Fibroblast of skin of right quadriceps (primary cell): ENCODE results near the gene DCLK1.

ENCODE experiments used
- DNase-seq: peaks from one replicate; pipeline ENCODE4 v3.0.0-alpha.2; 2013

The DCLK1 gene

DNA sequence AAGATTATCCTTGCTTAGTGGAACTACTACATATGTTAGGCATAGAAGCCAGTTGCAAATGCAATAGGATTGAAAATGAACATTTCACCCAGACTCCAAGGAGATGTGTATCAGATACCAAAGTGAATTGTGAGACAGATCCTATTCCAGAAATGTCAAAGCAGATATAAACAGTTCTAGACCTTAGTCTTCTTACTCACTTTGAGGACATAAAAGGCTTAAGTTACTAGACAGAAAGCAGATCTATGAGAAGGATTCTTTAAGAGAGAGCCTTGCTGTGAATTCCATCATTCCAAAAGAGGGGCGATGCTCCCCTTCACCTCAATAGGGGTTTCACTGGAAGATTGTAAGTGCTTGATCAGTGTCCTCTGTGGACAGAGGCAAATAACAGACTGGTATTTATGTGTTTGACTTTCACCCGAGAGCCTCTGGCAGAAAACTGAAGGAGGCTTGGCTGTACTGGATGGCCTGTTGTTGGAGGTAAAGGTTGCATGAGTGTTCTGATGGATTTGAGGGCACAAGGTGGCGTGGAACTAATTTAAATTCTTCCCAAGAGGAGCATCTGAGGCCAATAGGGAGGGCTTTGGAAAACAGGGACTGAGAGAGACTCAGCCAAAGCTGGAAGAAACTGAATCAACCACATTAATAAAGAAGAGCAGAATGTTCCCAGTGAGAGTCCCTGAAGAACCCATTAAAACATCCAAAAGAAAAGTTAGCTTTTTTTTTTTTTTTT, 194.8 kb downstream of the DCLK1 start:
- DNase-seq, result no peak

DNA sequence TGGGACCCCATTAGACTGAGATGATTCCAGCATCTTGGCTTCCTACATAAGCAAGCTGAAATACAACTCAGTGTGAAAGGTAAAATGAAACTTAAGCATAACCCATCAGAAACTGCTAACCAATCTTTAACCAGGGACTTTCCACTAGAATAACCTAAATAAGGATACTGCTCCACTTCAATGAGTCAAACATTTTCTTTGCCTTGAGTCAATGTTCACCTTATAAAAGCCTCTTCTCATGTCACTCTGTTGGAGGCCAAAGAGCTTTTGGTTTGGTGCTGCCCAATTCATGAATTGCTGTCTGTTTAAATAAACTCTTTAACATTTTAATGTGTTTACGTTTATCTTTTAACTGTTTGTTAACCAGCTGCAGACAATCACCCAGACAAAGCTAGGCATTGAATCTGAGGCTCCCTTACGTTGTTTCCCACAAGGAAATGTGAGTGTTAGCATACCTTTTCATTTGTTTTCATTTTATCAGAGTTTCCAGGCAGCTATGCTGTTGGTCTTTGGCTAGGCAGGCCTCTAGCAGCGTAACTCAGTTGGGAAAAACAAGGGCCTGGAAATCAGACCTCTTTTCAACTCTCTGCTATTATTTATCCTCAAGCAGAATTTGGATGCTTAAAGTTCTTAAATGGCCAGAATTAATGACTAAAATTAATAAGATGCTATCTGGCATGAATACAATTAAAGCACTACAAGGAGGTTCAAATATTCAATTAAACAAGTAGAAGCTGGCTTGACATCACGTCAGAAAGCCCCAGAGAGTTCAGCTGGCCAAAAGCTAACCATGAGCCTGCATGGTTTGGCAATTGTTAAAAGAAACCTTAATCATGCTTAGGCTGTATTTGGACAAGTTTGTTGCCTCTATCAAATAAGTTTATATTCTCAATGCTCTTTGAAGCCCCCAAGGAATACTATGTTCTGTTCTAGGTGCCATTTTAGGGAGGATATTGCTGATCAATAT, 200.2 kb downstream of the DCLK1 start:
- DNase-seq, result no peak

DNA sequence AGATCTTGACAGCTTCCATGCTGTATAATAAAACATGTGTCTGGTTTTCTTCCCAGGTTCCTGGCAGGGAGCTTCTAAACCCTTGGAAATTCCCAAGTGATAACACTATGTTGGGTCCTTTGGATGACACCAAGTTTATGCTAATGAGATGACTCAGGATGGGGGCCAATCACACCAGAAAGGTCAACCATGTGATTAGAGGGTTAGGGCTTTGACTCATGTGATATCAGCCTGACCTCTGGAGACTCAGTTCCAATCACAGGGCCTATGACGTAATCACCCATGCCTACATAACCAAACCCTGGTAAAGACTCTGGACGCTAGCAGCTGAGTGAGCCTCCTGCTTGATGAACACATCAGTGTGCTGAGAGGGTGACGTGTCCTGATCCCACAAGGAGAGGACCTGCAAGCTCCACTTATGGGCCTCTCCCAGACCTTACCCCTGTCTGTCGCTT, 203.6 kb downstream of the DCLK1 start:
- peak; percentile 53 for DNase-seq

DNA sequence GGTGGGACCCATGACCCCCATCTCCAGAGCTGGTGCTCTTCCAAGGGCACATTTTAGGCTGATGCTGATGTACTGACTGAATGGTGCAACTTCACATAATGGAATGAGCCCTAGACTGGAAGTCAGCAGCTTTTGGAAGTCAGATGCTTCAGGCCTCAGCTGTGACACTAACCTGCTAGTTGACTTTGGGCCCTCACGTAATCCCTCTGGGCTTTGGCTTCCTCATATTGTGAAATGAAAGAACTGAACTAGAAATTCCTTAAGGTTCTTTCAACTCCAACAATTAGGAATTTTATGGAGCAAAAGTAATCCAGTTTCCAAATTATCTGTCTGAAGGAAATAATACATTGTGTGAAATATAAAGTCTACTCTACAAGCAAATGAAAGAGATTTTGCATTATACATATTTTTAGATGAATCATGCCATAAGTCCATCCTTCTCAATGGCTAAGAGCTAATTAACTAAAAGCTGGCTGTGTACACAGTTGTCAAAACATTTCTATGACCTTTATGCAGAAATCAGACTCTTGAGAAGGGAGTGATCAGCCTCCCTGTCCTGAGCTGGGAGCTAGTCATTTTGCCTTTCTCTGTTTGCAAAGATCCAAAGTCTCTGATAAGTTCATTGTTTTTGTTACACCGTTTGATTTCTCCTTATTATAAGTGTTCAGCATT, 204.2 kb downstream of the DCLK1 start:
- no peak for DNase-seq

DNA sequence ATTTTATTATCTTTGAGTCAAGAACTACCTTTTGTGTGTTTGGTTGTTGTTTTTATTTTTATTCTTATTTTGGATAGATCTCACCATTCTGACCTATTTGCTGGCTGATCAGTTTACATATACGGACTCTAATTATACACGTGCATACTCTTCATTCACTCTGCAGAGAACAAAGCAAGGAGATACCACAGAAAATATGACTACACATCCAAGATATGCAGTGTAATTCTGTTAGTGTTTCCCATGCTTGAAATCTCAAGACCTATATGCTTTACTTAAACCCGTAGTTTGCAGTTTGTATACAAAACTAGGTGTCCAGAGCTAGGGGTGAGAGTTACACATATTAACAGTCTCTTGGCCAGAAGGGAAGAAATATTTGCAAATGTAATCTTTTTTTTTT, 205.5 kb downstream of the DCLK1 start:
- DNase-seq, result peak; percentile 24

DNA sequence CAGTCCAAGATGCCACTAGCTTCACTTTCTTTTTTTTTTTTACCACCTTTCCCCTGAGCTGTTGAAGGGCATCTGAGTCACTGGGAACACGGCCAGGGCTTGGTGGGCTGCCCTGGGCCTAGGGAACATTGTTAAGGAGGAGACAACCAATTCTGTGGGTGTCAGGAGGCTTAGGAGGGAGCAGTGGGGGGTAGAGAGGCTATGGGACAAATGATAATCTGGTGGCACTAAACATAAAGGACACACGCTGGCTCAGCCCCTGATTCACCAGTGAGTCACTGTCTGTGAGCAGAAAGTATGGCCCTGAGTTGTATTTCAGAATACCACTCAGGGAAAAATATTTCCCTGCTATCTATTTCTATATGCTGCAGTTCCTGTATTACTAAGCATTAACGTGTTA, 207.8 kb downstream of the DCLK1 start:
- DNase-seq, result peak; percentile 72

DNA sequence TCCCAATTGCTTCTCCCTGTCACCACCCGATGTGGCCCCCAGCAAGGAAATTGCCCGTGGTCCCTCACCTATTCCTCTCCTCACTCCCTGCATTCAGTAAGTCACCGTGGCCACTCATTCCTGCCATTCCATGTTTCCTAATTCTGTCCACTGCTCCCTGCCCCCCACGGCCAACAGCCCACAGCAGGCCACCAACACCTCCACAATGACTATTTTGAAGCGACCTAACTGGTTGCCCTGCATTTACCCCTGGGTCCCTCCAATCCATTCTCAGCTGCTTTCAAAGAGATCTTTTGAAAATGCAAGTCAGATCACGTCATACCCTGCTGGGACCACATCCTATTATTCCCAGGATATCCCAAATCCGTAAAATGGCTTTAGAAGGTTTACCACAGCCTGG, 210.4 kb downstream of the DCLK1 start:
- no peak for DNase-seq

DNA sequence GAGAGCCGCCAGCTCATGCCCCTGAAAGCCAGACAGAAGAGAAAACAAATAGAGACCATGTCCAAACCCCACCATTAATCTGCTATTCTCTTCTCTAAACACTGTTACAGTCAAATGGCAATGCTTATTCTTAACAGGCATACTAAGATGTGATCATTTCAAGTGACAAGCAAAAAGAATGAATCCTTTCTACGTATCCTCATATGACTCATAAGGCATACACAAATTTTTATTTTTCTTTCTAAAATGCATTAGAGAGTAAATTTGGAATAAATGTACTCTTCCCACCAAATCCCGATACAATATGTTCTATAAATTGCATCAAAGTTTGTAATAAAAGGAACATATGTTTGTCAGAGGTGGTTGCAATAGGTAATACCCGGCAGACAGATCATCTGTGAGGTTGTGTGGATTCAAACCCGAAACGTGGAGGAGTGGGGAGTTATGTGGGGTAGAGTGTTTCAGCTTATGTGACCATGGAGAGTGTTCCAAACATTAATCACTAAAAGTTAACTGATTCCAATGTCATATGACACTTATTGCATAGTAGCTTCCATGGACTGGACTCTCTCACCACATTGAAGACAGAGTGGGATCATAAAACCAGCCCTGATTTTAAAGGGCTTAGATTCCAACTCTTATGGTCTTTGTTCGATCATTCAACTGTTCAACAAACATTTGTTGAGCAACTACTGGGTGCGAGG, 213.1 kb downstream of the DCLK1 start:
- no peak for DNase-seq

DNA sequence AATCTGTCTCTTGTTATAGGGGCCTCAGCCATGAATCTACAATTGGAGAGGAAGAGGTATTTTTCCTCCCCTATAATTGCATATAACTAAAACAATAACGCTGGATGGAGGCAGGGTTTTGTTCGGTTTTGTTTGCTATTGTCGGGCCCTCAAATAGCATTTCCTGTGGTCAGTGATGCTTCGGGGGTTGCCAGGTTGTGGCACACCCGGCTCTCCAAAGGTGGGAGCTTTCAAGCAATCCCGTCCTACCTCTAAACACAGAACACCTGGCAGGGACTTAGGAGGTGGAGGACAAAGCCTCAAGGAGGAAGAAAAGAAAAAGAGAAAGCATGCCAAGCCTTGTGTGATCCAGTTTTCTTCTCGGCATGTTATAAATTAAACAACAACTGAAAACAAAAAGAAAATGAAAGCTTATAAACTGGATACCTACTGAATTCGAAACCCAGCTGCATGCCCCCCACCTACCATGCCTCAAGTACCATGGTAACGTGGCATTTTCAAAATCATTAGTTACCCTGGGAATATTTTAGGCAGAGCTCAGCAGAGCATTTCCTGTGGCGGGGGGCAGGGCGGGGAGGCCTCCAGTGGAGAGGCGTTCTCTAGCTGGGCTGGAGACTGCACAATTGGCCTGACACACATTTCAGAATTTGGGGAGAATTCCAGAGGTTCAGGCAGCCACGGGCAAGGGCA, 213.8 kb downstream of the DCLK1 start:
- DNase-seq, result peak; percentile 20

DNA sequence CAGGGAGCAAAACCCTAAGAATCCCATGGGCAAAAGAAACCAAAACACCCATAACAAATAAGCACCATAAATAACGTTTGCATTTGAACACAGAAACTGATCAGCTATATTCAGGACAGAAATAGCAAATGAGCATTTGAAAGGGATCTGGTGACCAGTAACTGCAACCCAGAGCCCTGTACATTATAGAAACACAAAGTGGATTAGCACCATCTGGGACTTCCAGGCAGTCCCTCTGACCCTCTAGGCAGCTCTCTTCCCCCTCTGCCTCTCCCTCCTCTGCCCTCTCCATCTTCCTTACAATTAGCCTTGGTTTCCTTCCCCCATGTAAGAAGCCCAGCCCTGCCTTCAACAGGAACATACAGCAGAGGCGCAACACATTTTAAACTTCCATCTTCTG, 215.0 kb downstream of the DCLK1 start:
- DNase-seq, result no peak

DNA sequence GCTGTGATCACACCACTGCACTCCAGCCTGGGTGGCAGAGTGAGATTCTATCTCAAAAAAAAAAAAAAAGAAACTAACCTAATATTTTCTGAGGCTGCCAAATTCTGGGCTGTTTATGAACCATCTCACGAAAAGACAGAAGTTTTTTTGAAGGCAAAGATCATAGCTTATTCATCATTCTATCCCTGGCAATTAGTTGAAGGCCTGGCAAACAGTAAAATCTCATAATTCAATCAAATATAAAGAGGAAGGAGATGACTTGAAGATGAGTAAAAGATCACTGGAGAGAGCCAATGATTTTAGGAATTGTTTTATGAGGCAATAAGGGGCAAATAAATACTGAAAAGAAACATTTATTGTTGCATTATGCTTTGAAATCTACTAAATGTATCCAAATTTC, 216.5 kb downstream of the DCLK1 start:
- peak; percentile 36 for DNase-seq

DNA sequence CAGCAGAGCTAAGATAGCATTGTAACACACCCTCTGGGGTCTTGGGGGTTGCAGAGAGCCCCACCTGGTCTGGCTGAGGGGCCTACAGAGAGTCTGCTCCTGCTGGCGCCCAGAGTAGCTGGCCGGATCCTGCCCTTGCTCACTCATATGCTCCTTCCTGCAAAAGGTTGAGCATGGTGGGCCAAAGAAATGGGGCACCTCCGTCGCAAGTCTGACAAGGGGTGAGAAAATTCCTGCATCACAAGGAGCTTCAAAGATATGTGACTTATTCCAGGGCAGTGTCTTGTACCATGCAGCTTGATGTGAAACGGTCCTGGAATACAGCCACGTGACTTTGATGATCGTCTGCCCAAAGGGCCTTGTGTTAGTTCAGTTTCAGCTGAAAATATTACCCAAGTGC, 218.3 kb downstream of the DCLK1 start:
- DNase-seq, result no peak

DNA sequence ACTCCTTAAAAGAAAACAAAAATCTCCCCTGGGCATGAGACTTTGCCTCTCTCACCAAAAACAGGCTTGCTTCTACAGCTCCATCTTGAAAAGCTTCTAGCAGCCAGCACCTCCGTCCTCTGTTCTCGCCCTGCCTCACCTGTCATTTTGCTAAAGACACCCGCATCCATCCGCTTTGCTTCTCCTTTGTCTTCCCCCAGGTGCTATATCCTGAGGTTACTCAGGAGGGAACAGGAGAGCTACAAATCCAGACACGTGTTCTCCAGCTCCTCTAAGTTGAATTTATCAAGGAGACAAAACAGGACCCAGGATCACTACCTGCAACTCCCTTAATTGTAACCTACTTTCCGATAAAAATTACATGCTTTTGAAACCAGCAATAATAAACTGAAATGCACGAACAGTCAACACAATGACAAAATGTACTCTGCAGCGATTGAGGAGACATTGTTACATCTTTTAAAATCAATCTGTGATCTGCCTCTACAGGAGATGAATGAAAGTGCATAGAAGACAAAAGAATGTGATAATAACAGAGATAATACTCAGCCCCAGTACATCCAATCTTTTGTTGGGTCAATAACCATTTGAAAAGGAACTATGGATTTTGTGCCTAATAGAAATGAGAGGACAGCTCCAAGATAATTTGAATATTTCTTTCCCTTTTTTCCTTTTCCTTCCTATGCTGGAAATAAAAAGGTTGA, 221.2 kb downstream of the DCLK1 start:
- no peak for DNase-seq

DNA sequence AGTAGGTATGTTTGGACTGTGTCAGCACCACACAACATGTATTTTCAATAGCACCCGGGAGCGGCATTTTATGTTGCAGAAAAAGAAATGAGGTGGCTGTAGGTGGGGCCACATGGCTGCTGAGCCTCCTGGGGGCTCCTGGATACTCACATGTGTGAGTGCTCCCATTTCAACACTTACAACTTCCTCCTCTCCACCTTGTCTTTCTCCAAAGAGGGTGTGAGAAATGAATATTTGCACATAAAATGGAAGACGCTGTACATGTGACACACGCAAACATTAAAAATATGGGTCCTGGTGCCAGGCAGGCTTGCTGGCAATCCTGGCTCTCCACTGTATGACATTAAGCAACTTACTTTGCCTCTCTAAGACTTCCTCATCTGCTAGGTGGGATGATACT, 222.1 kb downstream of the DCLK1 start:
- no peak for DNase-seq

DNA sequence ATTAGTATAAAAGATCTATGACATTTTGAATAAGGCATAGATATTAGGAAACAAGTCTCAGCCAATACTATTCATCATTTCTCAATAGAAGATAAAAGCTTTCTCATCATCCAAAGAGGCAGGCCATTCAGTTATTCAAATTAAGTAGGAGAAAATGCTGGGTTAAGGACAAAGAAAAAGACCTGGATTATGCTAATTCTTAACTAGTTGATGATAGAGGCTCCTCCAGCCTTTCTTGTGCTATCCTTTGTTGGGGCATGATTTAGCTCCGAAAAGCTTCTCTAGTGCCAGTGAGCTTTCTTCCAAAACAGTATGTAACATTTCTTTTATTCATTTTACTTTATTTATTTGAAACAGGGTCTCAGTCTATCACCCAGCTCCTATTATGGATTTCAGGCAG, 223.0 kb downstream of the DCLK1 start:
- DNase-seq, result no peak

DNA sequence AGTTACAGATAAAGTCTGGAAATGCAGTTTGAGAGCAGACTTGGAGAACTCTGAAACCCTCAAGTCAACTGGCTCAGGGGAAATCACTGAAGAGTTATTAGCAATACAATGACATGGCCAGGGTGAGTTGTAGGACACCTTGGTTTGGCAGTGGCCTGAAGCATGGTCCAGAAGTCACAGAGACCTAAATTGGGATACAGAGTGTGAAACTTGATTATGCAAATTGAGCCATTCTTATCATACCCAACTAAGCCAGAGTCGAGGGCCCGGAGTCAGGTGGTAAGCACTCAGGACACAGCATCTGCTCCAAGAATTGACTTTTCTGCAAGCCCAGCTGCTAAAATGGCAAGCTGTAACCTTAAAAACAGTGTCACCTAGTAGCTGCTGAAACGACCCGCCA, 224.5 kb downstream of the DCLK1 start:
- DNase-seq, result no peak

DNA sequence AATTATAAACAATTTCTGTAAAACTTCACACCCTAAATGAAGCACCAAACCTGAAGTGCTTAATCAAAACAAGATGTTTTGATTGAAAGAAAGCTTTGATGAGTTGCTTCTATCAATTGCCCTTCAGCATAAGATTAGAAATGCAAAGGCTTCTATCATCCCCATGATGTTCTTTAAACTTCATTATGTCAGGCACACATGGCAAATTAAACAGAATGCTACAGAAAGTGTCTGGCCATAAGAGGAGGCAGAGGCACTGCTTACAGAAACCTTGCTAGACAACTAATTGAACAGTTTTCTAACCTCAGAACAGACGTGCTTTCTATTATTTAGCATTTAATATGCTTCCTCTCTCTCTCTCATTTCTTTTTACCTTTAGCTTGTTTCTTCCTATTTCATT, 228.1 kb downstream of the DCLK1 start:
- DNase-seq, result no peak

DNA sequence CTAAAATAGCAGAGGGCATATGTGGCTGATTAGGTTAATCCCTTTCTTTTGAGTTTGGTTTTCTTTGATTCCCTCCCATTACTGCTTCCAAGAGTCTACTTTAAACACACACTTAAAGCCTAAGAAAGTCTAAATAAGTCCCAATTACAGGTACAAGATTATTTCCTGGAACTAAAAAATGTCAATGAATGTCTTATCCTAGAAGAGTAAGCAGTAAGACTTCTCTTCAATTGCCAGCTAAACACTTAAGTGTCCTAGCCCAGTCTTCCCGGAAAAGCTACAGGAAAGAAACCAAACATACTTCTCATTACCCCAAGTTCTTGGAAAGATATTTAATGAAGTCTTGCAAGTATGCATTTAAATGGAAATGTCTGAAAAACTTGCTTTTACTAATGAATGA, 233.1 kb downstream of the DCLK1 start:
- no peak for DNase-seq

DNA sequence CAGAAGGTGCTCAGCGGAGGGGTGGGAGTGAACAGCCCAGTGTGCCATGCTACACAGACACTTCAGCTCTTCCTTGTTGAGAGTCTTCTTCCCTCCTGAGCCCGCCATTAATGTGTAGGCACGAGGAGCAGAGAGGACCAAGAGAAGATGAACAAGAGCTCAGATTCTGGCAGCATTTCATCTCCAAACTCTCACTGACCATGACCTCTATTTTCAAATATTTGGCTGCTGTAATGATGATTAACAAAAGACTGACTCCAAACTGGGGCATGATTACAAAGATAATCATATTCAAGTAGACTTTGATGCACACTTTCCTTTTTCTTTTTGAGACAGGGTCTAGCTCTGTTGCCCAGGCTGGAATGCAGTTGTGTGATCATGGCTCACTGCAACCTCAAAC, 236.5 kb downstream of the DCLK1 start:
- no peak for DNase-seq

DNA sequence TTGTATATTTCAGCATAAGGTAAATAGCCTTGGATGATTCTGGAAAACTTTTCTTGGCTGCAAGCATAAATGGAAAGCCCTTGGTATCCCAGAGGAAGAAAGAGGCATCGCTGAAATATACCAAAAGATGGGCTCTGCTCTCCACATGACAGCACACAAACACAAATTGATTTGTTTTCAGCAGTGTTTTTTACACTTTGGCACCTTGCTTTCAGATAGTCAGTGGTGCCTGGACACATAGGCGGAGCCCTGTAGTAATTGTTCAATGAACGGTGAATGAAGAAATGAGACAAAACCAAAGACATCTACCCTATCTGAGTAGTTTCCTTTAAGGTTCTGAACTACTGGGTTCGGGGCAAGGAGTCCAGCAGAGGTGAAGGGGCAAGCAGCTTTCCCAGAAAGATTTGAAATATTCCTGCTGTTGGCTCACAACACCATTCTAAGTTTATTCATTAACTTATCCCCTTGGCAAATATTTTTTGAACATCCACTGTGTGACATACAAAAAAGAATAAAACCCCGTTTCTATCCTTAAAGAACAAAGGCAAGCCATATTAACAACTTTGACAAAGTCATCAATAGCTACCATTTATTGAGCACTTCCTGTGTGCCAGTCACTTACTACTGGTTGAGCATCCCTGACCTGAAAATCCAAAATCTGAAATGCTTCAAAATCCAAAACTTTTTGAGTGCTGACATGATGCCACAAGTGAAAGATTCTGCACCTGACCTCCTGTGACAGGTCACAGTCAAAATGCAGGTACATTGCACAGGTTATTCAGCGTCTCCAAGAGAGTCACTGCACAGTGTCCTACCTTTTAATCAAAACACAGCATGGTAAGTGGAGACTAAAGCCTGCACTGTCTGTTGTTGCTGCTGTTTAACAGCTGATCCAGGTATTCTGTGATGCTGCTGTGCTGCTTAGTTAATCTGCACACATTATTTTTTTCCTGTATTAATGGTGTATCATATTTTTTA, 238.1 kb downstream of the DCLK1 start:
- no peak for DNase-seq
